Kidney (tissue), 14 donors: ENCODE measurements around the gene TRUB2. TPM values are rescaled to one million over a fixed set of nuclear protein-coding genes. Genes with fewer than 3 reads are reported as not detected.

Source experiments
- DNase-seq, 5 donors: peaks; one replicate each; pipeline ENCODE4 v3.0.0-alpha.2; 2013 to 2020
- FAIRE-seq: peaks from 2 replicates; lab custom pipeline; 2012; peaks lifted over from hg19 to GRCh38; lab: Jason Lieb, UNC
- H3K27ac ChIP-seq, 2 donors: one replicate each; pipeline ENCODE4 v1.7.0; 2013; ENCODE audit warnings: low read depth in 2 of 2, low read length in 2 of 2, inconsistent platforms in 1 of 2
- H3K27me3 ChIP-seq: one replicate; pipeline ENCODE4 v1.7.1; 2013; ENCODE audit warnings: low read length, inconsistent platforms; ENCODE audit not compliant: control insufficient read depth, insufficient read depth
- H3K36me3 ChIP-seq, 3 donors: one replicate each; pipeline versions ENCODE4 v1.7.0 to v1.7.1; 2013; ENCODE audit warnings: low read length in 3 of 3, control low read depth in 1 of 3, inconsistent platforms in 1 of 3; ENCODE audit not compliant: insufficient read depth in 3 of 3, control insufficient read depth in 2 of 3
- H3K4me1 ChIP-seq, 3 donors: one replicate each; pipeline versions ENCODE4 v1.7.0 to v1.7.1; 2013; ENCODE audit warnings: low read length in 3 of 3, inconsistent platforms in 1 of 3, low read depth in 1 of 3; ENCODE audit not compliant: control insufficient read depth in 2 of 3, insufficient read depth in 2 of 3
- H3K4me3 ChIP-seq, 3 donors: one replicate each; pipeline versions ENCODE4 v1.7.0 to v1.8.1; 2013; ENCODE audit warnings: low read length in 3 of 3, control low read depth in 1 of 3, inconsistent platforms in 1 of 3
- H3K9ac ChIP-seq, 3 donors: one replicate each; pipeline versions ENCODE4 v1.7.0 to v1.7.1; 2013; ENCODE audit warnings: low read length in 3 of 3, control low read depth in 1 of 3, inconsistent platforms in 1 of 3
- H3K9me3 ChIP-seq, 3 donors: one replicate each; pipeline versions ENCODE4 v1.7.0 to v1.7.1; 2013; ENCODE audit warnings: low read length in 3 of 3, control low read depth in 1 of 3, inconsistent platforms in 1 of 3; ENCODE audit not compliant: control insufficient read depth in 2 of 3, insufficient read depth in 1 of 3
- CTCF ChIP-seq: IDR thresholded peaks from 3 replicates; pipeline ENCODE4 v1.5.1; 2012; ENCODE audit warnings: mild to moderate bottlenecking, moderate library complexity, borderline replicate concordance; ENCODE audit not compliant: insufficient read depth; ENCODE audit errors: extremely low read depth
- intact Hi-C: fragments of 100-400 bp; cut with DNase I; formaldehyde crosslinking; loops from one replicate; pipeline ENCODE4 v1.11.1; 2022
- polyA plus RNA-seq: library from polyadenylated mRNA; stranded (reverse); fragments of 350-450 nt; fragmentation: Illumina TruSeq; extraction: RNeasy Lipid Tissue Mini Kit (QIAGEN cat#74804); gene quantifications from one replicate; pipeline ENCODE4 v1.2.3, GENCODE V29; 2014; ENCODE audit warnings: low read depth, low replicate concordance; ENCODE audit not compliant: insufficient read depth
- total RNA-seq: library from RNA; stranded (reverse); fragmentation: NEBNext Ultra II Directional; extraction: Animal tissue kit (Norgen Biotek cat#: 25700); gene quantifications from one replicate; pipeline ENCODE4 v1.2.1, GENCODE V29; 2021
- donor health status: control.
- donor health status: control.
- donor health status: control.
- donor health status: control.
- donor health status: control.
- donor health status: DM: yes; HTN: yes; CAD: no.
- donor health status: Normal renal cell carcinoma (clear cell type).

The TRUB2 gene
- total and polyA plus RNA-seq, 2 donors from 2014 or later, result 22.4 to 40.8 TPM

GRCh38 chr9:128370752-128371629 lies 48.7 kb upstream of the TRUB2 start, which contains the start of gene URM1:
Gene URM1, plus strand, starts transcription at chr9:128371374. Its CDS starts 7 bp downstream, at chr9:128371381.
- FAIRE-seq (no peak), DNase-seq (peak; percentile 96 to 99 (median 98))
- Histone ChIP-seq H3K27me3 (no peaks in the 10 kb centered on the region), H3K36me3 (no peaks in the 10 kb centered on the region), H3K27ac (peak within 1 kb of the TSS; percentile 75 to 87), H3K9ac (peak within 1 kb of the TSS; percentile 89 to 98 (median 92)), H3K4me3 (peak within 1 kb of the TSS; percentile 97 to 100 (median 99)), H3K9me3 (no peaks in the 10 kb centered on the region), H3K4me1 (peaks cover 0 to 12% (median 9%) of the 10 kb centered on the region in 3 donors)
- intact Hi-C loops, result no loop called here
- TF ChIP-seq CTCF, result no peak

- no peak for DNase-seq
- Histone ChIP-seq H3K27ac (peak overlapping the region; percentile 75 to 79), H3K27me3 (no peaks in the 10 kb centered on the region), H3K4me1 (peaks cover 0 to 12% (median 9%) of the 10 kb centered on the region in 3 donors), H3K9ac (peak overlapping the region; percentile 83 to 90 (median 89)), H3K9me3 (no peaks in the 10 kb centered on the region), H3K36me3 (no peaks in the 10 kb centered on the region), H3K4me3 (peak overlapping the region; percentile 82 to 99 (median 94))
- no peak for FAIRE-seq
- TF ChIP-seq CTCF, result no peak
- intact Hi-C loops, result no loop called here
These were observed 48.1 kb upstream of the TRUB2 start for GRCh38 chr9:128370367-128370751.

- Histone ChIP-seq H3K4me3 (no peak overlapping the region), H3K9me3 (no peaks in the 10 kb centered on the region), H3K4me1 (peaks cover 0 to 19% (median 9%) of the 10 kb centered on the region in 3 donors), H3K36me3 (no peaks in the 10 kb centered on the region), H3K9ac (no peak overlapping the region), H3K27me3 (no peaks in the 10 kb centered on the region), H3K27ac (no peak overlapping the region)
- DNase-seq (no peak), FAIRE-seq (no peak)
- intact Hi-C loops, result no loop called here
- no peak for TF ChIP-seq CTCF
These were observed 46.9 kb upstream of the TRUB2 start for GRCh38 chr9:128369024-128369706.
